Measurements from ENCODE around the gene MROH8.

DNA sequence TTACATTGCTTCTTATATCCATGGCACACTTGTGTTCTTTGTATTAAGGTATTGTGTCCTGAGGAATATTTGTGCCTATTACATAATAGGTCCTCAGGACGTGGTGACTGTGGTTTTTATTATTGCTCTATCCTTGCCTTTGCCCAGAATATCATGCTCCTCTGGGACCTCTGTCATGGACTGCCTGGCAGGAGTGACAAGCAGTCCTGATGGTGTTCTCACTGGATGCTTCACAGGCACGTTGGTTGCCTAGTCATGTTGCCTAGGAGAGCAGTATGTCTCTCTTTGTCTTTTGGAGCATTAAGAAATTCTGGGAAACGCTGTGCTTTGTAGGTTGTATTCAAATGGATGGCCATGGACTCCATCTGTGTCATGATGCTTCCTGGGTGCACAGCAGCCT lies 24.7 kb upstream of the MROH8 start:
- TF ChIP-seq POLR2AphosphoS5 (IDR thresholded peaks at IDR 0.05; ENCODE audit: low read depth) = no peak
- no peak for TF ChIP-seq CTCF (IDR thresholded peaks at IDR 0.05; ENCODE audit: insufficient read depth, low read length)

Data from HL-60 (cell line).